Hematopoietic multipotent progenitor cell treated with erythropoietin and hydrocortisone succinate and interleukin-3 and kit ligand, for 6 days (in vitro differentiated cells): ENCODE measurements around the gene THY1.

Source experiments
- DNase-seq: peaks from one replicate; pipeline ENCODE4 v3.0.0-alpha.2; 2015

Gene THY1

DNA sequence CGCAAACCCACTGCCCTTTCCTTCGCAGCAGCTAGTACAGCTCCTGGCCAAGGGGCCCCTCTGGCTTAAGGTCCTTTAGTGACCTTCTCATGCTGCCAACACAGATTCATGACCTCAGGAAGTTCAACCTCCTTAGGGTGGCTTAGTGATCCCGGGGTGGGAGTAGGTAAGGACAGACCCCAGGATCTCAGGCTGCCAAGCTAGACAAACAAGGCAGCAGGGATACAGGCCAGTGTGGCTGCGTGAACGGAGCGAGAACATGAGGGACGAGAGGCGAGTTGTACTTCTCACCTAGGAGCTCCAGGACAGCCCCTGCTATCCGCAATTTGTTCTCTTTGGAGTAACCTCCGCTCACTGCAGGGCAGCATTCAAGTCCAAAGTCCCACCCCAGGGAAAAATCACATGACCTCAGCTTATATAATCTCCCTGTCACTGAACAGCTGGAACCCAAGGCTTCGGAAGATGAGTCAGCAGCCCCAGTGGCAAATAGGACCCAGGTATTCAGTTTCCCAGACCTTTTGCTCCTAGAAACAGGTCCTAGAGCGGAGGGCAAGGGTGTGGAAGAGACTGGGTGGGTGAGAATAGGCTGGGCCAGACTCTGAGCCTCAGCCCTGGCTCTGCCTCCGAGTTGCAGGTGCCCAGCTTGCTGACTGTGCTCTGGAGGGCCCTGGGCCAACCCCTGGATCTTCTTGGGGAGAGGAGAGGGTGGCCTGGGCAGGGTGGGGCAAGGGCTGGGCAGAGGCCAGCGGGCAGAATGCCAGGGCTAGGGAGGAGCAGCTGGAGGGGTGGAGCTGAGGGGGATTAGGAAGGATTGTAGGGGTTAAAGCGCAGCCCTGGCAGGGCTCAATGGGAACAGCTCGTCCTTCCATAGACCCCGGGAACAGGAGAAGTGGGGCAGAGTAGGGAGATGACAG, 54.6 kb downstream of the THY1 start:
- peak; percentile 63 for DNase-seq

GRCh38 chr11:119367661-119368120, 55.3 kb downstream of the THY1 start:
- no peak for DNase-seq
